Panc1 (cell line): ENCODE measurements around the gene SHISAL2B.

Source experiments
- POLR2AphosphoS5 ChIP-seq: IDR thresholded peaks from 2 replicates; pipeline ENCODE4 v1.6.1; 2012; ENCODE audit warnings: mild to moderate bottlenecking, low read depth, low read length, moderate library complexity
- TCF7L2 ChIP-seq: IDR thresholded peaks from 2 replicates; pipeline ENCODE4 v1.6.1; 2011; ENCODE audit warnings: mild to moderate bottlenecking, low read depth, low read length, inconsistent platforms
- TF ChIP-seq, protein P1 (sequence below): fragments of 450-650 bp; IDR thresholded peaks from 2 replicates; pipeline ENCODE4 v1.5.1; 2017; ENCODE audit warnings: mild to moderate bottlenecking

DNA sequence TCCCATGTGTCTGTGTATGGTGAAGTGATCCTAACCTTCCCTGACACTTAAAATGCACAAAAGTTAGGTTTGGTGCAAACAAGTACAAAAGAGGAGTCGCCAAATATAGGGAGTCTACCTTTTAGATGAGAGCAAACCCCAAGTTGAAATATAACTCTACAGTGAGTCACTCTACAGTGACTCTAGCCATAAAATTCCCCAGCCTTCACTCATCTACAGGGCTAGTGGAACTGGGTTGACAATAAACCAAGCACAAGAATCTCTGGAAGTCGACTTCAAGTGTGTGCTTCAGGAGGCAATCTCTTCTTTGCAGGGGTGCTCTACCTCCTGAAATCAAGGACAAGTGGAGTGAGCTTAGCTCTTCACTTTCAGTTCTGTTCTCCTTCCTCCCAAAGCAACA is 3.3 kb downstream of the SHISAL2B start:
- TF ChIP-seq POLR2AphosphoS5 (no peak), TCF7L2 (no peak)
- TF ChIP-seq, protein P1, sequence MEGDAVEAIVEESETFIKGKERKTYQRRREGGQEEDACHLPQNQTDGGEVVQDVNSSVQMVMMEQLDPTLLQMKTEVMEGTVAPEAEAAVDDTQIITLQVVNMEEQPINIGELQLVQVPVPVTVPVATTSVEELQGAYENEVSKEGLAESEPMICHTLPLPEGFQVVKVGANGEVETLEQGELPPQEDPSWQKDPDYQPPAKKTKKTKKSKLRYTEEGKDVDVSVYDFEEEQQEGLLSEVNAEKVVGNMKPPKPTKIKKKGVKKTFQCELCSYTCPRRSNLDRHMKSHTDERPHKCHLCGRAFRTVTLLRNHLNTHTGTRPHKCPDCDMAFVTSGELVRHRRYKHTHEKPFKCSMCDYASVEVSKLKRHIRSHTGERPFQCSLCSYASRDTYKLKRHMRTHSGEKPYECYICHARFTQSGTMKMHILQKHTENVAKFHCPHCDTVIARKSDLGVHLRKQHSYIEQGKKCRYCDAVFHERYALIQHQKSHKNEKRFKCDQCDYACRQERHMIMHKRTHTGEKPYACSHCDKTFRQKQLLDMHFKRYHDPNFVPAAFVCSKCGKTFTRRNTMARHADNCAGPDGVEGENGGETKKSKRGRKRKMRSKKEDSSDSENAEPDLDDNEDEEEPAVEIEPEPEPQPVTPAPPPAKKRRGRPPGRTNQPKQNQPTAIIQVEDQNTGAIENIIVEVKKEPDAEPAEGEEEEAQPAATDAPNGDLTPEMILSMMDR: no peak
